ENCODE data around the gene MDC1. TPM values are rescaled to one million over a fixed set of nuclear protein-coding genes. Genes with fewer than 3 reads are reported as not detected.

MDC1 gene
- total and polyA plus RNA-seq, 2 of the 13 experiments (the other 11 are each of a cell fraction or from before 2014, with no cell fraction given) = 8.4 to 14.0 TPM

DNA sequence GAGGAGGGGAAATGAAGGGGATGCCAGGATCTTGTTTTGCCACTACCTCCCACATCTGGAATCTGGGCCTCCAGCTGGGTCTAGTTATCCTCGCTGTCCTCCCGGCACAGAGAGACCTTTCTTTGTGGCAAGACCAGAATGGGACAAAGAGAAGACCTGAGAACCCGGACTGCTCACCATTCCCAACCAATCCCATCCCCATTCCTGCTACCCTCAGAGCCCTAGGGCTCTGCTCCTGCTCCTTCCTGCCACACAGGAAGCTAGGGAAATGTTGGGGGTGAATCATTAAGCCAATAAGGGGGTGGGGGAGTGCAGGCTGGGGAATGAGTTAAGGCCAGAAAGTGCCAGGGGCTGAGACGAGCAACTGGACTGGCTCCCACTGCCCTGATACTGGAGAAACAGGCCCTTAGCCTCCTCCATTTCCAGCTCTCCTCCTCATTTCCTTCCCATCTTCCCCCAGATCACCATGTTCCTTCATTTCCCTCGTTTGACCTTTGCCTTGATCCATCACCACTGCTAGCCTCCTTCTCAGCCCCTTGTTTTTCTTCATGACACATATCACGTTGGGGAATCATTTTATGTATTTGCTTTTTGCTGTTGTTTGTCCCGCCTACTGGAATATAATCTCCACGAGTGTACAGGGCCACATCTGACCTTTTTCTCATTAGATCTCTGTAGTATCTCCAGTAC lies 31.9 kb upstream of the MDC1 start (continued):
- TF ChIP-seq SMYD3 (CRISPR knock-in tag; IDR thresholded peaks at IDR 0.05) (no peak; the same call in 1 of the 2 replicates), FOXO1 (CRISPR knock-in tag; IDR thresholded peaks at IDR 0.05) (0 out of 2 replicates have a peak, but pooled peaks have one; percentile 13), MAZ (IDR thresholded peaks at IDR 0.05; ENCODE audit: borderline replicate concordance, low read depth, low read length) (no peak; the same call in 1 of the 2 replicates), MAZ (CRISPR knock-in tag; IDR thresholded peaks at IDR 0.05; ENCODE audit: low read depth) (no peak), ZNF530 (CRISPR knock-in tag; IDR thresholded peaks at IDR 0.05; ENCODE audit: low read depth) (no peak), ZNF781 (CRISPR knock-in tag; IDR thresholded peaks at IDR 0.05; ENCODE audit: borderline replicate concordance, not compliant biosample characterization) (no peak), JUND (CRISPR knock-in tag; IDR thresholded peaks at IDR 0.05) (peak; percentile 73), ZNF136 (CRISPR knock-in tag; IDR thresholded peaks at IDR 0.05; ENCODE audit: low read depth) (0 out of 2 replicates have a peak, but pooled peaks have one; percentile 12), ZNF572 (CRISPR knock-in tag; IDR thresholded peaks at IDR 0.05) (no peak), ZNF234 (CRISPR knock-in tag; conservative IDR thresholded peaks at IDR 0.05) (no peak), ZNF550 (CRISPR knock-in tag; IDR thresholded peaks at IDR 0.05; ENCODE audit: borderline replicate concordance) (no peak), HMGA1 (CRISPR knock-in tag; conservative IDR thresholded peaks at IDR 0.05) (no peak), ZNF510 (CRISPR knock-in tag; IDR thresholded peaks at IDR 0.05; ENCODE audit: low read depth) (0 out of 2 replicates have a peak, but pooled peaks have one; percentile 11), SOX5 (CRISPR knock-in tag; IDR thresholded peaks at IDR 0.05; ENCODE audit: borderline replicate concordance) (peak; percentile 54; the same call in 1 of the 2 replicates)
- TF ChIP-seq, protein P1, sequence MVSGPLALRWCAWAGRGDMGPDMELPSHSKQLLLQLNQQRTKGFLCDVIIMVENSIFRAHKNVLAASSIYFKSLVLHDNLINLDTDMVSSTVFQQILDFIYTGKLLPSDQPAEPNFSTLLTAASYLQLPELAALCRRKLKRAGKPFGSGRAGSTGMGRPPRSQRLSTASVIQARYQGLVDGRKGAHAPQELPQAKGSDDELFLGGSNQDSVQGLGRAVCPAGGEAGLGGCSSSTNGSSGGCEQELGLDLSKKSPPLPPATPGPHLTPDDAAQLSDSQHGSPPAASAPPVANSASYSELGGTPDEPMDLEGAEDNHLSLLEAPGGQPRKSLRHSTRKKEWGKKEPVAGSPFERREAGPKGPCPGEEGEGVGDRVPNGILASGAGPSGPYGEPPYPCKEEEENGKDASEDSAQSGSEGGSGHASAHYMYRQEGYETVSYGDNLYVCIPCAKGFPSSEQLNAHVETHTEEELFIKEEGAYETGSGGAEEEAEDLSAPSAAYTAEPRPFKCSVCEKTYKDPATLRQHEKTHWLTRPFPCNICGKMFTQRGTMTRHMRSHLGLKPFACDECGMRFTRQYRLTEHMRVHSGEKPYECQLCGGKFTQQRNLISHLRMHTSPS (CRISPR knock-in tag; IDR thresholded peaks at IDR 0.05; ENCODE audit: low read depth) = peak; percentile 56; the same call in 1 of the 2 replicates
- TF ChIP-seq, protein P2, sequence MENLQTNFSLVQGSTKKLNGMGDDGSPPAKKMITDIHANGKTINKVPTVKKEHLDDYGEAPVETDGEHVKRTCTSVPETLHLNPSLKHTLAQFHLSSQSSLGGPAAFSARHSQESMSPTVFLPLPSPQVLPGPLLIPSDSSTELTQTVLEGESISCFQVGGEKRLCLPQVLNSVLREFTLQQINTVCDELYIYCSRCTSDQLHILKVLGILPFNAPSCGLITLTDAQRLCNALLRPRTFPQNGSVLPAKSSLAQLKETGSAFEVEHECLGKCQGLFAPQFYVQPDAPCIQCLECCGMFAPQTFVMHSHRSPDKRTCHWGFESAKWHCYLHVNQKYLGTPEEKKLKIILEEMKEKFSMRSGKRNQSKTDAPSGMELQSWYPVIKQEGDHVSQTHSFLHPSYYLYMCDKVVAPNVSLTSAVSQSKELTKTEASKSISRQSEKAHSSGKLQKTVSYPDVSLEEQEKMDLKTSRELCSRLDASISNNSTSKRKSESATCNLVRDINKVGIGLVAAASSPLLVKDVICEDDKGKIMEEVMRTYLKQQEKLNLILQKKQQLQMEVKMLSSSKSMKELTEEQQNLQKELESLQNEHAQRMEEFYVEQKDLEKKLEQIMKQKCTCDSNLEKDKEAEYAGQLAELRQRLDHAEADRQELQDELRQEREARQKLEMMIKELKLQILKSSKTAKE (CRISPR knock-in tag; IDR thresholded peaks at IDR 0.05; ENCODE audit: borderline replicate concordance) = 0 out of 2 replicates have a peak, but pooled peaks have one; percentile 16
- TF ChIP-seq, protein P3, sequence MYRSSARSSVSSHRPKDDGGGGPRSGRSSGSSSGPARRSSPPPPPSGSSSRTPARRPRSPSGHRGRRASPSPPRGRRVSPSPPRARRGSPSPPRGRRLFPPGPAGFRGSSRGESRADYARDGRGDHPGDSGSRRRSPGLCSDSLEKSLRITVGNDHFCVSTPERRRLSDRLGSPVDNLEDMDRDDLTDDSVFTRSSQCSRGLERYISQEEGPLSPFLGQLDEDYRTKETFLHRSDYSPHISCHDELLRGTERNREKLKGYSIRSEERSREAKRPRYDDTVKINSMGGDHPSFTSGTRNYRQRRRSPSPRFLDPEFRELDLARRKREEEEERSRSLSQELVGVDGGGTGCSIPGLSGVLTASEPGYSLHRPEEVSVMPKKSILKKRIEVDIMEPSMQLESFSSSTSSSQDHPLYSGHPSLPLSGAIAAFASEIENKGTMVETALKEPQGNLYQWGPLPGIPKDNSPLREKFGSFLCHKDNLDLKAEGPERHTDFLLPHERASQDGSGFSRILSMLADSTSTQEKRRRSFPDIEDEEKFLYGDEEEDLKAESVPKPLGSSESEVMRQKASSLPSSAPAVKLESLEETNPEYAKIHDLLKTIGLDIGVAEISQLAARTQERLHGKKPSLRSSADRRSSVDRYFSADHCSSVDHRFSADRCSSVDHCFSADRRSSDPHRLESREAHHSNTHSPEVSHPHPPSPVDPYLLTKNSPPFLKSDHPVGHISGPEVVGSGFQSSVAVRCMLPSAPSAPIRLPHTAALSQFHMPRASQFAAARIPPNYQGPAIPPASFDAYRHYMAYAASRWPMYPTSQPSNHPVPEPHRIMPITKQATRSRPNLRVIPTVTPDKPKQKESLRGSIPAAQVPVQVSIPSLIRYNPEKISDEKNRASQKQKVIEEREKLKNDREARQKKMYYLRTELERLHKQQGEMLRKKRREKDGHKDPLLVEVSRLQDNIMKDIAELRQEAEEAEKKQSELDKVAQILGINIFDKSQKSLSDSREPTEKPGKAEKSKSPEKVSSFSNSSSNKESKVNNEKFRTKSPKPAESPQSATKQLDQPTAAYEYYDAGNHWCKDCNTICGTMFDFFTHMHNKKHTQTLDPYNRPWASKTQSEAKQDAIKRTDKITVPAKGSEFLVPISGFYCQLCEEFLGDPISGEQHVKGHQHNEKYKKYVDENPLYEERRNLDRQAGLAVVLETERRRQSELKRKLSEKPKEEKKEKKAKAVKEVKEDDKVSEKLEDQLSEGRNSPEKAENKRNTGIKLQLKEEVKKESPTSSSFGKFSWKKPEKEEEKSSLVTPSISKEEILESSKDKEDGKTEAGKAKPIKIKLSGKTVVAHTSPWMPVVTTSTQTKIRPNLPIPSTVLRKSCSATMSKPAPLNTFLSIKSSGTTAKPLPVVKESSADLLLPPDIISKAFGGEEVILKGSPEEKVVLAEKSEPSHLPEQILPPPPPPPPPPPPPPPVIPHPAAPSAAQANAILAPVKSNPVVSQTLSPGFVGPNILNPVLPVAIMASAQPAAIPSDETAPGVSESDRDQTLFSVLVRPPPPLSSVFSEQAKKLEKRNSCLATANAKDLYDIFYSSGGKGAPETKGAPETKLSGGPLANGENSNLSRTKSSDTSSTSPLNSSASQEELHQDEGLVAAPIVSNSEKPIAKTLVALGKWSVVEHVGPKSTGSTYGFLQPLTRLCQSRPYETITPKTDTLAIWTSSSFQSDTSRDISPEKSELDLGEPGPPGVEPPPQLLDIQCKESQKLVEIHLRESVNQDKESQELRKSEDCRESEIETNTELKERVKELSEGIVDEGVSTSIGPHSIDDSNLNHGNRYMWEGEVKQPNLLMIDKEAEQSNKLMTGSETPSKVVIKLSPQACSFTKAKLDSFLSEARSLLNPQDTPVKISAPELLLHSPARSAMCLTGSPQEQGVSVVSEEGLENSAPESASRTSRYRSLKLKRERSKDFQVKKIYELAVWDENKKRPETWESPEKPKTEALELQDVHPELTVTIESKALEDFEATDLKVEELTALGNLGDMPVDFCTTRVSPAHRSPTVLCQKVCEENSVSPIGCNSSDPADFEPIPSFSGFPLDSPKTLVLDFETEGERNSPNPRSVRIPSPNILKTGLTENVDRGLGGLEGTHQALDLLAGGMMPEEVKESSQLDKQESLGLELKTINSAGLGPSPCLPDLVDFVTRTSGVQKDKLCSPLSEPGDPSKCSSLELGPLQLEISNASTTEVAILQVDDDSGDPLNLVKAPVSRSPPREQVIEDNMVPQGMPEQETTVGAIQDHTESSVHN (CRISPR knock-in tag; IDR thresholded peaks at IDR 0.05) = no peak

Data from HepG2 (cell line).